Keratinocyte (primary cell): ENCODE results near the gene NHERF2. TPM values are rescaled to one million over a fixed set of nuclear protein-coding genes. Genes with fewer than 3 reads are reported as not detected.
A peak's percentile ranks its signal among the peaks of the same experiment; 100 is the strongest.

Experiments
- DNase-seq: peaks from one replicate; pipeline ENCODE4 v3.0.0-alpha.2; 2011; ENCODE audit warnings: low read depth, missing footprints, low spot score
- FAIRE-seq: peaks from 2 replicates; lab custom pipeline; 2011; peaks lifted over from hg19 to GRCh38; lab: Jason Lieb, UNC
- H2AFZ ChIP-seq: 2 replicates; pipeline ENCODE4 v1.6.0; 2012; ENCODE audit warnings: low read length, control low read depth, inconsistent platforms; ENCODE audit not compliant: control insufficient read depth
- H3K27ac ChIP-seq: 2 replicates; pipeline ENCODE4 v1.5.1; 2011; ENCODE audit warnings: low read length; ENCODE audit not compliant: control insufficient read depth, insufficient read depth
- H3K27me3 ChIP-seq: 3 replicates; pipeline ENCODE4 v1.6.0; 2011; ENCODE audit warnings: low read length; ENCODE audit not compliant: control insufficient read depth, insufficient read depth; ENCODE audit errors: extremely low read depth
- H3K36me3 ChIP-seq, 2 experiments: 2 replicates in 1 of 2; 3 replicates in 1 of 2; pipeline ENCODE4 v1.5.1; 2011; ENCODE audit warnings: low read length in 2 of 2, mild to moderate bottlenecking in 1 of 2; ENCODE audit not compliant: control insufficient read depth in 2 of 2, insufficient read depth in 2 of 2; ENCODE audit errors: extremely low read depth in 1 of 2
- H3K4me1 ChIP-seq: 3 replicates; pipeline ENCODE4 v1.5.1; 2011; ENCODE audit warnings: low read length; ENCODE audit not compliant: control insufficient read depth, insufficient read depth; ENCODE audit errors: extremely low read depth
- H3K4me2 ChIP-seq: 3 replicates; pipeline ENCODE4 v1.6.0; 2011; ENCODE audit warnings: low read depth, low read length; ENCODE audit not compliant: control insufficient read depth, insufficient read depth; ENCODE audit errors: extremely low read depth
- H3K4me3 ChIP-seq, 3 experiments: fragments of 200-600 bp in 1 of 3; sonication (generic) in 1 of 3; 2 replicates in 2 of 3; 3 replicates in 1 of 3; pipeline ENCODE4 v1.5.1; 2011 to 2016; ENCODE audit warnings: low read length in 3 of 3, mild to moderate bottlenecking in 3 of 3, control low read depth in 2 of 3, inconsistent platforms in 1 of 3, low read depth in 1 of 3, mixed read lengths in 1 of 3, mixed run types in 1 of 3, moderate library complexity in 1 of 3; ENCODE audit not compliant: control insufficient read depth in 2 of 3, insufficient read depth in 2 of 3; ENCODE audit errors: extremely low read depth in 1 of 3
- H3K79me2 ChIP-seq: 2 replicates; pipeline ENCODE4 v1.6.0; 2012; ENCODE audit warnings: low read length; ENCODE audit not compliant: control insufficient read depth, insufficient read depth
- H3K9ac ChIP-seq: 3 replicates; pipeline ENCODE4 v1.6.0; 2011; ENCODE audit warnings: low read length; ENCODE audit not compliant: control insufficient read depth, insufficient read depth; ENCODE audit errors: extremely low read depth
- H3K9me1 ChIP-seq: 3 replicates; pipeline ENCODE4 v1.6.0; 2011; ENCODE audit warnings: low read length; ENCODE audit not compliant: control insufficient read depth, insufficient read depth; ENCODE audit errors: extremely low read depth
- H3K9me3 ChIP-seq: 2 replicates; pipeline ENCODE4 v1.5.1; 2012; ENCODE audit warnings: low read depth, low read length; ENCODE audit not compliant: control insufficient read depth
- H4K20me1 ChIP-seq: 3 replicates; pipeline ENCODE4 v1.6.0; 2011; ENCODE audit warnings: low read length; ENCODE audit not compliant: control insufficient read depth, insufficient read depth; ENCODE audit errors: extremely low read depth
- EZH2 ChIP-seq: IDR thresholded peaks from one replicate; pipeline ENCODE4 v1.6.1; 2012; ENCODE audit warnings: inconsistent platforms, mild to moderate bottlenecking, low read length, moderate library complexity
- dilution Hi-C: fragments of 300-500 bp; cut with MboI; formaldehyde crosslinking; loops from one replicate; pipeline ENCODE4 v1.7.0; 2020; ENCODE audit warnings: low sequenced_read_pairs; ENCODE audit not compliant: extremely low pct_ligation_motif_present
- polyA plus RNA-seq, 5 experiments: library from polyadenylated mRNA; depleted of rRNA in 3 of 5; stranded (reverse) in 3 of 5; stranded (forward) in 1 of 5; unstranded in 1 of 5; fragments of >200 nt; gene quantifications; 1 replicate in 1 of 5; 2 replicates in 3 of 5; 3 replicates in 1 of 5; pipeline versions ENCODE4 v1.2.1 to v1.2.3, GENCODE V29; 2011 to 2012; ENCODE audit warnings: missing spikeins in 2 of 5, low read depth in 1 of 5, low replicate concordance in 1 of 5
- TF ChIP-seq, protein P1 (sequence below), 3 experiments: IDR thresholded peaks in 1 of 3; conservative IDR thresholded peaks in 1 of 3; optimal IDR thresholded peaks in 1 of 3; 2 replicates in 2 of 3; 3 replicates in 1 of 3; pipeline versions ENCODE3 to v1.5.1; 2011; ENCODE audit warnings: low read length in 3 of 3, mild to moderate bottlenecking in 3 of 3, moderate library complexity in 2 of 3, control low read depth in 1 of 3, inconsistent platforms in 1 of 3; ENCODE audit not compliant: insufficient read depth in 2 of 3; ENCODE audit errors: extremely low read depth in 1 of 3

The NHERF2 gene
- polyA plus RNA-seq, 1 donor (not counting 4 experiments of a cell fraction or from before 2014, with no cell fraction given), result 5.9 TPM

DNA sequence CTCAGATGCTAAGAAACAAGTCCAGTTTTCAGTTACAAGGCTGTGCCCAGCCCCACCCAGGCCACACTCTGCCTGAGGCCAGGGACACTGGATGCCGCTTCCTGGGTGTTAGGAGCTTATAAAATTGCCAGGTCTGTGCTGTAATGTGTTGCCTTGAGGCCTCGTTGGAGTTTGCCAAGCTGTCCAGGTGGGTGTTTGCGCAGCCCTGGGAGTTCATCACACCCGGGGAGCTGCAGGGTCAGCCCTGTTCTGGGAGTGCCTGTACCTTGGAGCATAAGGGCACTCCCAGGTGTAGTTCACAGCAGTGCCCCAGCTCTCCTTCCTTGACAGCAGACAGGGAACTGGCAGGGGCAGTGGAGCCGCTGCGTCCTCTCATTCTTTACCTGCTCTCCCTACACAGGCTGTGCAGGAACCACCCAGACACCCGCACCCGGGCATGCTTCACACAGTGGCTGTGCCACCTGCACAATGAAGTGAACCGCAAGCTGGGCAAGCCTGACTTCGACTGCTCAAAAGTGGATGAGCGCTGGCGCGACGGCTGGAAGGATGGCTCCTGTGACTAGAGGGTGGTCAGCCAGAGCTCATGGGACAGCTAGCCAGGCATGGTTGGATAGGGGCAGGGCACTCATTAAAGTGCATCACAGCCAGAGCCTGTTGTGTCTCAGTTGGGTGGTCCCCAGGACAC lies 41.1 kb upstream of the NHERF2 start:
- H3K4me2 ChIP-seq, result peak overlapping the region; percentile 92
- dilution Hi-C loops, result no loop called here
- peaks cover 2% of the 10 kb centered on the region for H3K9me1 ChIP-seq
- peak overlapping the region; percentile 72 for H3K9ac ChIP-seq
- DNase-seq (no peak), FAIRE-seq (no peak)
- H3K9me3 ChIP-seq, result no peaks in the 10 kb centered on the region
- TF ChIP-seq, protein P1, sequence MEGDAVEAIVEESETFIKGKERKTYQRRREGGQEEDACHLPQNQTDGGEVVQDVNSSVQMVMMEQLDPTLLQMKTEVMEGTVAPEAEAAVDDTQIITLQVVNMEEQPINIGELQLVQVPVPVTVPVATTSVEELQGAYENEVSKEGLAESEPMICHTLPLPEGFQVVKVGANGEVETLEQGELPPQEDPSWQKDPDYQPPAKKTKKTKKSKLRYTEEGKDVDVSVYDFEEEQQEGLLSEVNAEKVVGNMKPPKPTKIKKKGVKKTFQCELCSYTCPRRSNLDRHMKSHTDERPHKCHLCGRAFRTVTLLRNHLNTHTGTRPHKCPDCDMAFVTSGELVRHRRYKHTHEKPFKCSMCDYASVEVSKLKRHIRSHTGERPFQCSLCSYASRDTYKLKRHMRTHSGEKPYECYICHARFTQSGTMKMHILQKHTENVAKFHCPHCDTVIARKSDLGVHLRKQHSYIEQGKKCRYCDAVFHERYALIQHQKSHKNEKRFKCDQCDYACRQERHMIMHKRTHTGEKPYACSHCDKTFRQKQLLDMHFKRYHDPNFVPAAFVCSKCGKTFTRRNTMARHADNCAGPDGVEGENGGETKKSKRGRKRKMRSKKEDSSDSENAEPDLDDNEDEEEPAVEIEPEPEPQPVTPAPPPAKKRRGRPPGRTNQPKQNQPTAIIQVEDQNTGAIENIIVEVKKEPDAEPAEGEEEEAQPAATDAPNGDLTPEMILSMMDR (optimal IDR thresholded peaks at IDR 0.05 in 1 of 3, IDR thresholded peaks at IDR 0.05 in 1 of 3, conservative IDR thresholded peaks at IDR 0.05 in 1 of 3; ENCODE audit: extremely low read depth in 1 of 3, insufficient read depth in 2 of 3, low read length in 3 of 3), result no peak
- TF ChIP-seq EZH2, result no peak
- peaks cover 2% of the 10 kb centered on the region for H3K79me2 ChIP-seq
- peaks cover 7 to 14% of the 10 kb centered on the region in 2 experiments for H3K36me3 ChIP-seq
- peaks cover 50% of the 10 kb centered on the region for H3K27me3 ChIP-seq
- H3K4me1 ChIP-seq, result peaks cover 31% of the 10 kb centered on the region
- H3K27ac ChIP-seq, result no peak overlapping the region
- peak overlapping the region in 2 of 3 experiments; percentile 81 to 90 for H3K4me3 ChIP-seq
- H4K20me1 ChIP-seq, result no peaks in the 10 kb centered on the region
- no peak overlapping the region for H2AFZ ChIP-seq

DNA sequence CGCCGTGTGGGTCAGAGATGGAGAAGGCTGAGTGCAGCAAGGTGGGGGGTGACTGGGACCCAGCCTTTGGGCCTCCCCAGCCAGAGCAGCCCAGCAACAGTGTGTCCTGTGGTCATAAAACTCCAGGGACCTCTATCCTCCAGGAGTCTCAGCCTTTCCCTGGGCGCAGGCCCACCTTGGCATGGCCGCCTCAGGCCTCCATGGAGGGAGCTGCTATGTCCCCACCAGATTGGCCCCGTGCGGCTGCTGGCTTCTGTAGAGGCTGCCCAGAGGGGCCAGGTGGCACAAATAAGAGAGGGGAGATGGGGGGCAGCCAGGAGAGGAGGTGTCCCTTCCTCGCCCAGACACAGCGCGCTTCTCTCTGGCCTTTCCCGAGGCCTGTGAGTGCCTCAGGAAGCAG lies 39.5 kb upstream of the NHERF2 start:
- H3K27ac ChIP-seq, result no peak overlapping the region
- DNase-seq (no peak), FAIRE-seq (no peak)
- peaks cover 2% of the 10 kb centered on the region for H3K9me1 ChIP-seq
- H3K4me3 ChIP-seq, result no peak overlapping the region
- H3K4me2 ChIP-seq, result no peak overlapping the region
- H2AFZ ChIP-seq, result no peak overlapping the region
- H3K9me3 ChIP-seq, result no peaks in the 10 kb centered on the region
- peaks cover 34% of the 10 kb centered on the region for H3K4me1 ChIP-seq
- dilution Hi-C loops, result no loop called here
- no peaks in the 10 kb centered on the region for H4K20me1 ChIP-seq
- no peak overlapping the region for H3K9ac ChIP-seq
- H3K27me3 ChIP-seq, result peaks cover 45% of the 10 kb centered on the region
- peaks cover 2% of the 10 kb centered on the region for H3K79me2 ChIP-seq
- H3K36me3 ChIP-seq, result peaks cover 7 to 14% of the 10 kb centered on the region in 2 experiments
- no peak for TF ChIP-seq EZH2
- TF ChIP-seq, protein P1 (optimal IDR thresholded peaks at IDR 0.05 in 1 of 3, IDR thresholded peaks at IDR 0.05 in 1 of 3, conservative IDR thresholded peaks at IDR 0.05 in 1 of 3; ENCODE audit: extremely low read depth in 1 of 3, insufficient read depth in 2 of 3, low read length in 3 of 3), result no peak
